ENCODE results near the gene ZMAT3. TPM values are rescaled to one million over a fixed set of nuclear protein-coding genes. Genes with fewer than 3 reads are reported as not detected.

The ZMAT3 gene
- polyA plus RNA-seq, 1 of the 3 experiments (the other 2 are of a cell fraction), result 11.9 TPM

DNA sequence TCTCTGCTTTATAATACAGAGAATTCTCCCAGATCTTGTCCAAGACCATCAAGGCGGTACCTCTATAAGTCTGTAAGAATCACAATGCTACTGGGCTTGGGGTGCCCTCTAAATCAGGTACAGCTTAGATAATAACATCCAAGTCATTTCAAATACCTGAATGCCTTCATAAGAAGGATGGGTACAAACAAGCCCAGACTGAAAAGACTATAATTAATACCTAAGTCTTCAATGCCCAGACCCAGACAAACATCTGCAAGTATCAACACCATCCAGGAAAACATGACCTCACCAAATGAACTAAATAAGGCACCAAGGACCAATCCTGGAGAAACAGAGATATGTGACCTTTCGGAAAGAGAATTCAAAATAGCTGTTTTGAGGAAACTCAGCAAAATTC, 65.9 kb downstream of the ZMAT3 start (continued):
- TF ChIP-seq FOSL2 (IDR thresholded peaks at IDR 0.05; ENCODE audit: borderline replicate concordance, low read depth) (no peak), MEF2A (IDR thresholded peaks at IDR 0.05; ENCODE audit: borderline replicate concordance, low read depth) (no peak)

DNA sequence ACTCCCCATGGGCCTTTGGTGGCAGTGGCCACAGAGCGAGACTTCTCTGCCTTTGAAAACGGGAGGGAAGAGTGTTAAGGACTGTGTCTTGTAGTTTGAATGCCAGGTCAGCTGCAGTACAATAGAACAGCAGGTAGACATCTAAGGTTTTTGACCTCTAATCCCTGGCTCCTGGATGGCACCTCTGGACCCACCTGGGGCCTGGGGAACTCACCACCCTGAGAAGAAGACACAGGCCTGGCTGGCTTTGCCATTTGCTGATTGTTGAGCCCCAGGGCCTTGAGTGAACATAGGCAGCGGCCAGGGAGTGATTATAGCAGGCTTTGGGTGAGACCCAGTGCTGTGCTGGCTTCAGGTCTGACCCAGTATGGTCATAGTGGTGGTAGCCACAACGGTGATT, 66.4 kb downstream of the ZMAT3 start:
- WGBS (ENCODE audit: low lambda C conversion rate), result 65% methylated on average over 4 of the region's 4 CpGs
- TF ChIP-seq IRF3 (IDR thresholded peaks at IDR 0.05; ENCODE audit: low read depth, low read length) (no peak), GABPA (IDR thresholded peaks at IDR 0.05; ENCODE audit: low read depth) (no peak), MXI1 (IDR thresholded peaks at IDR 0.05; ENCODE audit: low read depth, low read length) (no peak), RCOR1 (IDR thresholded peaks at IDR 0.05; ENCODE audit: low read length) (no peak), RXRA (IDR thresholded peaks at IDR 0.05; ENCODE audit: borderline replicate concordance, low read depth) (no peak), TCF12 (IDR thresholded peaks at IDR 0.05) (no peak), ELF1 (IDR thresholded peaks at IDR 0.05) (no peak), FOXM1 (IDR thresholded peaks at IDR 0.05; ENCODE audit: low read depth) (no peak), USF1 (IDR thresholded peaks at IDR 0.05; ENCODE audit: borderline replicate concordance, low read depth) (no peak), RFX5 (IDR thresholded peaks at IDR 0.05; ENCODE audit: low read length) (no peak), TAF1 (IDR thresholded peaks at IDR 0.05; ENCODE audit: borderline replicate concordance, low read depth, low read length) (no peak)
- TF ChIP-seq, protein P1, sequence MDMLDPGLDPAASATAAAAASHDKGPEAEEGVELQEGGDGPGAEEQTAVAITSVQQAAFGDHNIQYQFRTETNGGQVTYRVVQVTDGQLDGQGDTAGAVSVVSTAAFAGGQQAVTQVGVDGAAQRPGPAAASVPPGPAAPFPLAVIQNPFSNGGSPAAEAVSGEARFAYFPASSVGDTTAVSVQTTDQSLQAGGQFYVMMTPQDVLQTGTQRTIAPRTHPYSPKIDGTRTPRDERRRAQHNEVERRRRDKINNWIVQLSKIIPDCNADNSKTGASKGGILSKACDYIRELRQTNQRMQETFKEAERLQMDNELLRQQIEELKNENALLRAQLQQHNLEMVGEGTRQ (IDR thresholded peaks at IDR 0.05; ENCODE audit: borderline replicate concordance, low read depth, low read length), result no peak
- TF ChIP-seq, protein P2, sequence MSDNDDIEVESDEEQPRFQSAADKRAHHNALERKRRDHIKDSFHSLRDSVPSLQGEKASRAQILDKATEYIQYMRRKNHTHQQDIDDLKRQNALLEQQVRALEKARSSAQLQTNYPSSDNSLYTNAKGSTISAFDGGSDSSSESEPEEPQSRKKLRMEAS (IDR thresholded peaks at IDR 0.05; ENCODE audit: low read depth), result no peak
- Histone ChIP-seq H3K27ac (ENCODE audit: low read depth in 2 of 2, low read length in 1 of 2) (no peak overlapping the region), H3K36me3 (replicated peaks in 1 of 2; ENCODE audit: control insufficient read depth in 1 of 2, insufficient read depth in 2 of 2, low read length in 1 of 2) (peaks cover 2 to 3% of the 10 kb centered on the region in 2 experiments), H3K9ac (no peak overlapping the region), H3K4me2 (no peak overlapping the region), H3K79me2 (ENCODE audit: insufficient read depth) (no peaks in the 10 kb centered on the region), H3F3A (replicated peaks; ENCODE audit: insufficient read depth) (no peaks in the 10 kb centered on the region), H3K4me3 (ENCODE audit: low read depth in 2 of 2, low read length in 1 of 2) (no peak overlapping the region), H4K20me1 (ENCODE audit: insufficient read depth) (no peaks in the 10 kb centered on the region), H3K9me2 (no peaks in the 10 kb centered on the region), H3K27me3 (ENCODE audit: insufficient read depth) (no peaks in the 10 kb centered on the region), H2AFZ (ENCODE audit: low read depth) (no peak overlapping the region), H3K4me1 (ENCODE audit: control insufficient read depth in 1 of 2, insufficient read depth in 2 of 2, low read depth in 1 of 2, low read length in 1 of 2) (no peaks in the 10 kb centered on the region), H3K9me3 (no peaks in the 10 kb centered on the region; the same call in 1 of the 2 replicates)
- DNase-seq, result no peak
- ChIA-PET POLR2A (no interaction called here), CTCF (interaction anchor here (1.5 to 1.7 kb wide), 2 partner anchors 10 to 141 kb away, joined by 4 to 10 read pairs; no protein-coding TSS in a partner anchor)

Measured in SK-N-SH (cell line).